ENCODE data around the gene CCL1. TPM values are rescaled to one million over a fixed set of nuclear protein-coding genes. Genes with fewer than 3 reads are reported as not detected.

Gene CCL1
- total RNA-seq, 1 experiment from 2014 or later: not detected

- H3K4me1 Mint-ChIP-seq: peaks cover 18% of the 10 kb centered on the region
- H3K27ac Mint-ChIP-seq: no peak overlapping the region
- H3K4me3 Mint-ChIP-seq: no peak overlapping the region
- no peak for DNase-seq (ENCODE audit: low spot score)
- H3K27me3 Mint-ChIP-seq (ENCODE audit: low read depth): peaks cover 15% of the 10 kb centered on the region
- no peaks in the 10 kb centered on the region for H3K9me3 Mint-ChIP-seq
- no peak for TF ChIP-seq ZNF671 (CRISPR knock-in tag; IDR thresholded peaks at IDR 0.05)
- no peak for TF ChIP-seq IRF1 (CRISPR knock-in tag; IDR thresholded peaks at IDR 0.05)
- TF ChIP-seq ZSCAN18 (CRISPR knock-in tag; IDR thresholded peaks at IDR 0.05): no peak
- no peak for TF ChIP-seq ERG (CRISPR knock-in tag; IDR thresholded peaks at IDR 0.05)
- no peak for TF ChIP-seq TP53 (CRISPR knock-in tag; IDR thresholded peaks at IDR 0.05)
- no peak for TF ChIP-seq NR1H2 (CRISPR knock-in tag; IDR thresholded peaks at IDR 0.05)
- TF ChIP-seq FOXJ3 (CRISPR knock-in tag; IDR thresholded peaks at IDR 0.05; ENCODE audit: borderline replicate concordance): no peak
- no peak for TF ChIP-seq ZNF317 (CRISPR knock-in tag; IDR thresholded peaks at IDR 0.05; ENCODE audit: borderline replicate concordance, low read depth)
- no peak for TF ChIP-seq NFATC4 (CRISPR knock-in tag; IDR thresholded peaks at IDR 0.05)
- TF ChIP-seq SMAD4 (CRISPR knock-in tag; IDR thresholded peaks at IDR 0.05): no peak
- no peak for TF ChIP-seq PREB (CRISPR knock-in tag; IDR thresholded peaks at IDR 0.05; ENCODE audit: borderline replicate concordance)
- ChIA-PET POLR2A (no interaction called here), CTCF (interaction anchor here (1.1 to 6.3 kb wide), 3 partner anchors 23 to 39 kb away, joined by 4 to 35 read pairs (median 4); no protein-coding TSS in a partner anchor)
- no peaks in the 10 kb centered on the region for H3K36me3 Mint-ChIP-seq
- ATAC-seq: no peak
Observed at GRCh38 chr17:34399725-34400124, 36.7 kb upstream of the CCL1 start.

GRCh38 chr17:34398990-34399389 lies 36.0 kb upstream of the CCL1 start:
- ChIA-PET CTCF (interaction anchor here (1.0 to 6.3 kb wide), 3 partner anchors 23 to 144 kb away, joined by 3 to 35 read pairs (median 4); no protein-coding TSS in a partner anchor), POLR2A (no interaction called here)
- H3K4me3 Mint-ChIP-seq: no peak overlapping the region

More at GRCh38 chr17:34398990-34399389, 36.0 kb upstream of the CCL1 start:
- Mint-ChIP-seq H3K27ac (no peak overlapping the region), H3K27me3 (ENCODE audit: low read depth) (peaks cover 19% of the 10 kb centered on the region), H3K36me3 (no peaks in the 10 kb centered on the region), H3K9me3 (no peaks in the 10 kb centered on the region), H3K4me1 (peaks cover 18% of the 10 kb centered on the region)
- ATAC-seq (no peak), DNase-seq (ENCODE audit: low spot score) (no peak)
- TF ChIP-seq ZNF121 (CRISPR knock-in tag; IDR thresholded peaks at IDR 0.05) (no peak), TEAD1 (CRISPR knock-in tag; IDR thresholded peaks at IDR 0.05) (no peak), CDX4 (CRISPR knock-in tag; IDR thresholded peaks at IDR 0.05; ENCODE audit: borderline replicate concordance) (no peak), KAT7 (CRISPR knock-in tag; IDR thresholded peaks at IDR 0.05; ENCODE audit: borderline replicate concordance) (no peak), ATF6 (CRISPR knock-in tag; IDR thresholded peaks at IDR 0.05) (no peak)

Data from WTC11 (cell line).